HepG2 (cell line): ENCODE results near the gene P2RY8. TPM values are rescaled to one million over a fixed set of nuclear protein-coding genes. Genes with fewer than 3 reads are reported as not detected.

ENCODE experiments used
- ARNTL ChIP-seq: sonication (generic); formaldehyde crosslinking; IDR thresholded peaks from 2 replicates; pipeline ENCODE4 v1.4.0; 2020; ENCODE audit warnings: mild to moderate bottlenecking, missing genetic modification reagents
- CAMTA2 ChIP-seq: sonication (generic); formaldehyde crosslinking; IDR thresholded peaks from 2 replicates; pipeline ENCODE4 v1.4.0; 2020; ENCODE audit warnings: mild to moderate bottlenecking, missing genetic modification reagents, borderline replicate concordance
- CHD4 ChIP-seq: fragments of 200-600 bp; sonication (generic); IDR thresholded peaks from 2 replicates; pipeline ENCODE4 v1.7.0; 2017; ENCODE audit warnings: mild to moderate bottlenecking, low read length, borderline replicate concordance
- DNMT3B ChIP-seq: conservative IDR thresholded peaks from 2 replicates; pipeline ENCODE4 v1.6.1; 2016; ENCODE audit warnings: missing biosample characterization, control low read depth
- KDM3A ChIP-seq: IDR thresholded peaks from 2 replicates; pipeline ENCODE4 v1.6.1; 2018; ENCODE audit warnings: low read depth, missing compliant biosample characterization
- KDM5A ChIP-seq: fragments of 200-600 bp; sonication (generic); IDR thresholded peaks from 2 replicates; pipeline ENCODE4 v1.7.0; 2018; ENCODE audit warnings: antibody characterized with exemption, mild to moderate bottlenecking, low read length, borderline replicate concordance
- MIER3 ChIP-seq: IDR thresholded peaks from 2 replicates; pipeline ENCODE4 v1.6.1; 2016; ENCODE audit warnings: missing compliant biosample characterization, borderline replicate concordance
- SOX5 ChIP-seq: IDR thresholded peaks from 2 replicates; pipeline ENCODE4 v1.6.1; 2016; ENCODE audit warnings: borderline replicate concordance
- SRY ChIP-seq: sonication (generic); formaldehyde crosslinking; IDR thresholded peaks from 2 replicates; pipeline ENCODE4 v1.8.0; 2022; ENCODE audit warnings: mild to moderate bottlenecking, missing genetic modification reagents
- TGIF2 ChIP-seq: IDR thresholded peaks from 2 replicates; pipeline ENCODE4 v1.6.1; 2016; ENCODE audit warnings: control low read depth, missing compliant biosample characterization
- XBP1 ChIP-seq: sonication (generic); formaldehyde crosslinking; IDR thresholded peaks from 2 replicates; pipeline ENCODE4 v1.5.0; 2020; ENCODE audit warnings: missing genetic modification reagents
- ZEB1 ChIP-seq: IDR thresholded peaks from 2 replicates; pipeline ENCODE4 v1.6.1; 2012; ENCODE audit warnings: mild to moderate bottlenecking, low read depth, inconsistent platforms; ENCODE audit not compliant: insufficient replicate concordance
- ZNF160 ChIP-seq: sonication (generic); formaldehyde crosslinking; IDR thresholded peaks from 2 replicates; pipeline ENCODE4 v1.8.0; 2022; ENCODE audit warnings: mild to moderate bottlenecking, inconsistent platforms, missing genetic modification reagents
- ZNF180 ChIP-seq: sonication (generic); formaldehyde crosslinking; IDR thresholded peaks from 2 replicates; pipeline ENCODE4 v1.4.0; 2020; ENCODE audit warnings: low read depth, missing genetic modification reagents, borderline replicate concordance
- ZNF264 ChIP-seq: sonication (generic); formaldehyde crosslinking; IDR thresholded peaks from 2 replicates; pipeline ENCODE4 v1.4.0; 2020; ENCODE audit warnings: missing genetic modification reagents
- ZNF556 ChIP-seq: sonication (generic); formaldehyde crosslinking; IDR thresholded peaks from 2 replicates; pipeline ENCODE4 v1.4.0; 2020; ENCODE audit warnings: mild to moderate bottlenecking, missing genetic modification reagents, borderline replicate concordance
- ZNF709 ChIP-seq: sonication (generic); formaldehyde crosslinking; IDR thresholded peaks from 2 replicates; pipeline ENCODE4 v1.5.0; 2020; ENCODE audit warnings: mild to moderate bottlenecking, missing genetic modification reagents
- ZNF781 ChIP-seq: sonication (generic); formaldehyde crosslinking; IDR thresholded peaks from 2 replicates; pipeline ENCODE4 v1.5.1; 2020; ENCODE audit warnings: borderline replicate concordance, mild to moderate bottlenecking, missing genetic modification reagents; ENCODE audit errors: not compliant biosample characterization
- ZNF816 ChIP-seq: sonication (generic); formaldehyde crosslinking; IDR thresholded peaks from 2 replicates; pipeline ENCODE4 v1.8.0; 2022; ENCODE audit warnings: missing genetic modification reagents, mild to moderate bottlenecking, borderline replicate concordance
- ZZZ3 ChIP-seq: sonication (generic); formaldehyde crosslinking; IDR thresholded peaks from 2 replicates; pipeline ENCODE4 v1.4.0; 2020; ENCODE audit warnings: missing genetic modification reagents, mild to moderate bottlenecking, borderline replicate concordance
- polyA plus RNA-seq, 8 experiments: library from polyadenylated mRNA; depleted of rRNA in 3 of 8; stranded (reverse) in 7 of 8; unstranded in 1 of 8; fragments of >200 nt; fragmentation: Illumina TruSeq in 4 of 8; extraction: Trizol in 4 of 8; gene quantifications; 2 replicates each; pipeline versions ENCODE4 v1.2.1 to v1.2.3, GENCODE V29; 2011 to 2016; ENCODE audit warnings: low read depth in 4 of 8, missing spikeins in 1 of 8, mixed read lengths in 1 of 8; ENCODE audit not compliant: insufficient read depth in 1 of 8
- total RNA-seq, 5 experiments: library from RNA; depleted of rRNA; stranded (reverse); fragments of >200 nt; fragmentation: Illumina TruSeq; extraction: Trizol; gene quantifications; 2 replicates each; pipeline ENCODE4 v1.2.3, GENCODE V29; 2016; ENCODE audit warnings: low read depth in 1 of 5
- TF ChIP-seq, protein P1 (sequence below): IDR thresholded peaks from 2 replicates; pipeline ENCODE4 v1.4.0; 2020; ENCODE audit warnings: mild to moderate bottlenecking, missing genetic modification reagents
- TF ChIP-seq, protein P2 (sequence below): sonication (generic); formaldehyde crosslinking; IDR thresholded peaks from 2 replicates; pipeline ENCODE4 v1.4.0; 2020; ENCODE audit warnings: missing genetic modification reagents

Gene P2RY8
- total and polyA plus RNA-seq, 2 of the 13 experiments (the other 11 are each of a cell fraction or from before 2014, with no cell fraction given) = 1.0 to 1.3 TPM

DNA sequence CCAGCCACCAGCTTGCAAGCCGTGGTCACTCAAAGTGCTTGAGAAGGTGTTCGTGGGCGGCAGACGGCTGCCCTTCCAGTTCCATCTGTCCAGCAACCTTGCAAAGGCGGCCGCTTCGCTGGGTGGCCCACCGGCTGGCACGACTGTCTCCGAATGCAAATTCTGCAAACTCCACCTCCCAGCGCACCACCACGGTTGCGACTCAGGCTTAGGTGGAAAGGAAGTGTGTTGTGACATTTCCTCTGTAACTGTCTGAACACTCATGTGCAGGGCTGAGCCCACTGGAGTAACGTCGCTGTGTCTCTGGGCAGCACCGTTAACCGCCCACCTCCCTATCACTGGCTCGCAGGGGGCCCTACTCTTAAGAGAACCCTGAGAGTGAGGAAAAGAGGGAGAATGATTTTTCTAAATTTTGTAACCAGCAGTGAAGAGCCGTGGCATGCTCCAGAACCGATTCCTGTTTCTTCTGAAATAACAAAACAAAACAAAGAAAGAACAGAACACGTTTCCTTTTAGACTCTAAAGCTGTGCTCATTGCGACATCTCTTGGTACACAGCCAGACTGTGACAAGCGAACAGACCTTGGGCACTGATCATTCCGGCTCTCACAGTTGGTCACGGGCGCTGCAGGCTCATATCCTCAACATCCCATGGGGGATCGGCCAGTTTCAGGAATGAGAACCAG is at the start of gene P2RY8 (continued):
- TF ChIP-seq CHD4 (no peak), KDM3A (CRISPR knock-in tag) (no peak), MIER3 (CRISPR knock-in tag) (no peak), SOX5 (CRISPR knock-in tag) (peak; percentile 65; the same call in 1 of the 2 replicates), ZZZ3 (no peak), ZNF556 (CRISPR knock-in tag) (peak; percentile 55; the same call in 1 of the 2 replicates), ZNF264 (CRISPR knock-in tag) (peak; percentile 92), ZNF816 (CRISPR knock-in tag) (no peak), ZNF781 (CRISPR knock-in tag) (no peak), ZNF709 (peak; percentile 20; the same call in 1 of the 2 replicates), ARNTL (CRISPR knock-in tag) (0 out of 2 replicates have a peak, but pooled peaks have one; percentile 11), ZNF180 (CRISPR knock-in tag) (no peak), ZNF160 (CRISPR knock-in tag) (0 out of 2 replicates have a peak, but pooled peaks have one; percentile 16), DNMT3B (CRISPR knock-in tag) (no peak), KDM5A (no peak), ZEB1 (peak; percentile 24), SRY (no peak), XBP1 (no peak), TGIF2 (no peak; the same call in 1 of the 2 replicates), CAMTA2 (CRISPR knock-in tag) (no peak; the same call in 1 of the 2 replicates)
- TF ChIP-seq, protein P1, sequence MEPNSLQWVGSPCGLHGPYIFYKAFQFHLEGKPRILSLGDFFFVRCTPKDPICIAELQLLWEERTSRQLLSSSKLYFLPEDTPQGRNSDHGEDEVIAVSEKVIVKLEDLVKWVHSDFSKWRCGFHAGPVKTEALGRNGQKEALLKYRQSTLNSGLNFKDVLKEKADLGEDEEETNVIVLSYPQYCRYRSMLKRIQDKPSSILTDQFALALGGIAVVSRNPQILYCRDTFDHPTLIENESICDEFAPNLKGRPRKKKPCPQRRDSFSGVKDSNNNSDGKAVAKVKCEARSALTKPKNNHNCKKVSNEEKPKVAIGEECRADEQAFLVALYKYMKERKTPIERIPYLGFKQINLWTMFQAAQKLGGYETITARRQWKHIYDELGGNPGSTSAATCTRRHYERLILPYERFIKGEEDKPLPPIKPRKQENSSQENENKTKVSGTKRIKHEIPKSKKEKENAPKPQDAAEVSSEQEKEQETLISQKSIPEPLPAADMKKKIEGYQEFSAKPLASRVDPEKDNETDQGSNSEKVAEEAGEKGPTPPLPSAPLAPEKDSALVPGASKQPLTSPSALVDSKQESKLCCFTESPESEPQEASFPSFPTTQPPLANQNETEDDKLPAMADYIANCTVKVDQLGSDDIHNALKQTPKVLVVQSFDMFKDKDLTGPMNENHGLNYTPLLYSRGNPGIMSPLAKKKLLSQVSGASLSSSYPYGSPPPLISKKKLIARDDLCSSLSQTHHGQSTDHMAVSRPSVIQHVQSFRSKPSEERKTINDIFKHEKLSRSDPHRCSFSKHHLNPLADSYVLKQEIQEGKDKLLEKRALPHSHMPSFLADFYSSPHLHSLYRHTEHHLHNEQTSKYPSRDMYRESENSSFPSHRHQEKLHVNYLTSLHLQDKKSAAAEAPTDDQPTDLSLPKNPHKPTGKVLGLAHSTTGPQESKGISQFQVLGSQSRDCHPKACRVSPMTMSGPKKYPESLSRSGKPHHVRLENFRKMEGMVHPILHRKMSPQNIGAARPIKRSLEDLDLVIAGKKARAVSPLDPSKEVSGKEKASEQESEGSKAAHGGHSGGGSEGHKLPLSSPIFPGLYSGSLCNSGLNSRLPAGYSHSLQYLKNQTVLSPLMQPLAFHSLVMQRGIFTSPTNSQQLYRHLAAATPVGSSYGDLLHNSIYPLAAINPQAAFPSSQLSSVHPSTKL (CRISPR knock-in tag) = peak; percentile 43; the same call in 1 of the 2 replicates
- TF ChIP-seq, protein P2, sequence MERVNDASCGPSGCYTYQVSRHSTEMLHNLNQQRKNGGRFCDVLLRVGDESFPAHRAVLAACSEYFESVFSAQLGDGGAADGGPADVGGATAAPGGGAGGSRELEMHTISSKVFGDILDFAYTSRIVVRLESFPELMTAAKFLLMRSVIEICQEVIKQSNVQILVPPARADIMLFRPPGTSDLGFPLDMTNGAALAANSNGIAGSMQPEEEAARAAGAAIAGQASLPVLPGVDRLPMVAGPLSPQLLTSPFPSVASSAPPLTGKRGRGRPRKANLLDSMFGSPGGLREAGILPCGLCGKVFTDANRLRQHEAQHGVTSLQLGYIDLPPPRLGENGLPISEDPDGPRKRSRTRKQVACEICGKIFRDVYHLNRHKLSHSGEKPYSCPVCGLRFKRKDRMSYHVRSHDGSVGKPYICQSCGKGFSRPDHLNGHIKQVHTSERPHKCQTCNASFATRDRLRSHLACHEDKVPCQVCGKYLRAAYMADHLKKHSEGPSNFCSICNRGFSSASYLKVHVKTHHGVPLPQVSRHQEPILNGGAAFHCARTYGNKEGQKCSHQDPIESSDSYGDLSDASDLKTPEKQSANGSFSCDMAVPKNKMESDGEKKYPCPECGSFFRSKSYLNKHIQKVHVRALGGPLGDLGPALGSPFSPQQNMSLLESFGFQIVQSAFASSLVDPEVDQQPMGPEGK (CRISPR knock-in tag) = no peak
